Lung (tissue), 12 donors: ENCODE data around the gene MYO5A. TPM values are rescaled to one million over a fixed set of nuclear protein-coding genes. Genes with fewer than 3 reads are reported as not detected.

Experiments
- ATAC-seq: fragments of 200-7000 bp; cut with Tn5 transposase; one replicate; pipeline ENCODE4 v1.9.1; 2020; ENCODE audit warnings: moderate number of reproducible peaks; ENCODE audit not compliant: insufficient read depth, low FRiP score
- DNase-seq, 3 donors: peaks; one replicate each; pipeline ENCODE4 v3.0.0-alpha.2; 2013 to 2017
- H3K27ac ChIP-seq, 2 donors: one replicate each; pipeline ENCODE4 v1.5.1; 2013; ENCODE audit warnings: mild to moderate bottlenecking in 2 of 2, moderate library complexity in 2 of 2, control low read depth in 1 of 2, inconsistent platforms in 1 of 2, low read depth in 1 of 2, low read length in 1 of 2
- H3K27me3 ChIP-seq, 3 donors: one replicate each; pipeline ENCODE4 v1.5.1; 2013; ENCODE audit warnings: low read length in 2 of 3; ENCODE audit not compliant: control insufficient read depth in 3 of 3, insufficient read depth in 3 of 3
- H3K36me3 ChIP-seq, 4 donors: one replicate each; pipeline ENCODE4 v1.5.1; 2013; ENCODE audit warnings: low read length in 4 of 4, mild to moderate bottlenecking in 1 of 4, moderate library complexity in 1 of 4; ENCODE audit not compliant: control insufficient read depth in 4 of 4, insufficient read depth in 4 of 4
- H3K4me1 ChIP-seq, 5 donors: one replicate each; pipeline ENCODE4 v1.5.1; 2013; ENCODE audit warnings: low read length in 5 of 5, mild to moderate bottlenecking in 2 of 5, moderate library complexity in 1 of 5; ENCODE audit not compliant: control insufficient read depth in 5 of 5, insufficient read depth in 5 of 5
- H3K4me3 ChIP-seq: one replicate; pipeline ENCODE4 v1.5.1; 2013; ENCODE audit warnings: mild to moderate bottlenecking, control low read depth, moderate library complexity
- H3K9ac ChIP-seq, 2 donors: one replicate each; pipeline ENCODE4 v1.5.1; 2013; ENCODE audit warnings: low read length in 2 of 2, control low read depth in 1 of 2; ENCODE audit not compliant: insufficient read depth in 1 of 2
- H3K9me3 ChIP-seq, 4 donors: one replicate each; pipeline ENCODE4 v1.5.1; 2013; ENCODE audit warnings: low read length in 3 of 4, mild to moderate bottlenecking in 1 of 4, moderate library complexity in 1 of 4; ENCODE audit not compliant: control insufficient read depth in 4 of 4, insufficient read depth in 3 of 4
- WGBS, 2 donors: extraction: QIAGEN DNeasy Blood & Tissue Kit; methylation state at CpG; one replicate each; pipeline ENCODE4 v1.1.7; 2013; 5-methylcytosine and 5-hydroxymethylcytosine counted together
- polyA plus RNA-seq, 2 donors: library from polyadenylated mRNA; stranded (reverse); fragments of 200-250 nt; gene quantifications; one replicate each; pipeline ENCODE4 v1.2.1, GENCODE V29; 2013
- total RNA-seq, 2 donors: library from RNA; depleted of rRNA in 1 of 2; stranded (reverse); fragments of >200 nt in 1 of 2; gene quantifications; one replicate each; pipeline ENCODE4 v1.2.1, GENCODE V29; 2014 to 2021
- TF ChIP-seq, protein P1 (sequence below): IDR thresholded peaks from 2 replicates; pipeline ENCODE4 v1.5.1; 2012; ENCODE audit warnings: mild to moderate bottlenecking; ENCODE audit errors: control extremely low read depth, extremely low read depth
- donor health status: control.
- donor health status: control.
- donor health status: Bipolar disorder and iron deficiency.
- donor health status: healthy.
- donor health status: DM: yes; HTN: yes; CAD: no.

The MYO5A gene
- total and polyA plus RNA-seq, 4 donors: 4.5 to 30.5 (median 13.3) TPM

DNA sequence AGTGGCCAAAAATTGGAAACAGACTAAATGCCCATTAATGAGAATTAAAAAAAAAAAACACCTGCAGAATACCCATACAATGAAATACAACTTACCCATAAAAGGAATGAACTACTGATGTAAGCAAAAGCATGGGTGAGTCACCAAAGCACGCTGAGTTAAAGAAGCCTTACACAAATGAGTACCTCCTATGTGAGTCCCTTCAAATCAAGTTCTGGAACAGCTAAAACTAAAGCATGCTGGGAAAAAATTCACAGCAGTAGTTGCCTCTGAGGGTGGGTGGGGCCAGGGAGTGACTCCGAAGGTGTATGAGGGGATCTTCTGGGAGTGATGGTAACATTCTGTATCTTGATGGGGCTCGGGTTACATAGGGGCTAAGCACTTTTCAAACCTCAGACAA, 244.5 kb downstream of the MYO5A start:
- ATAC-seq (no peak), DNase-seq (no peak)
- no peaks in the 10 kb centered on the region for H3K27me3 ChIP-seq
- no peak overlapping the region for H3K4me3 ChIP-seq
- peaks cover 0 to 2% (median 0%) of the 10 kb centered on the region in 4 donors for H3K9me3 ChIP-seq
- no peak overlapping the region for H3K9ac ChIP-seq
- 75 to 91% methylated on average over 3 of the region's 3 CpGs for WGBS, 2 donors
- H3K27ac ChIP-seq: no peak overlapping the region
- no peaks in the 10 kb centered on the region for H3K36me3 ChIP-seq
- H3K4me1 ChIP-seq: peaks cover 0 to 8% (median 0%) of the 10 kb centered on the region in 5 donors
- TF ChIP-seq, protein P1, sequence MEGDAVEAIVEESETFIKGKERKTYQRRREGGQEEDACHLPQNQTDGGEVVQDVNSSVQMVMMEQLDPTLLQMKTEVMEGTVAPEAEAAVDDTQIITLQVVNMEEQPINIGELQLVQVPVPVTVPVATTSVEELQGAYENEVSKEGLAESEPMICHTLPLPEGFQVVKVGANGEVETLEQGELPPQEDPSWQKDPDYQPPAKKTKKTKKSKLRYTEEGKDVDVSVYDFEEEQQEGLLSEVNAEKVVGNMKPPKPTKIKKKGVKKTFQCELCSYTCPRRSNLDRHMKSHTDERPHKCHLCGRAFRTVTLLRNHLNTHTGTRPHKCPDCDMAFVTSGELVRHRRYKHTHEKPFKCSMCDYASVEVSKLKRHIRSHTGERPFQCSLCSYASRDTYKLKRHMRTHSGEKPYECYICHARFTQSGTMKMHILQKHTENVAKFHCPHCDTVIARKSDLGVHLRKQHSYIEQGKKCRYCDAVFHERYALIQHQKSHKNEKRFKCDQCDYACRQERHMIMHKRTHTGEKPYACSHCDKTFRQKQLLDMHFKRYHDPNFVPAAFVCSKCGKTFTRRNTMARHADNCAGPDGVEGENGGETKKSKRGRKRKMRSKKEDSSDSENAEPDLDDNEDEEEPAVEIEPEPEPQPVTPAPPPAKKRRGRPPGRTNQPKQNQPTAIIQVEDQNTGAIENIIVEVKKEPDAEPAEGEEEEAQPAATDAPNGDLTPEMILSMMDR: no peak

DNA sequence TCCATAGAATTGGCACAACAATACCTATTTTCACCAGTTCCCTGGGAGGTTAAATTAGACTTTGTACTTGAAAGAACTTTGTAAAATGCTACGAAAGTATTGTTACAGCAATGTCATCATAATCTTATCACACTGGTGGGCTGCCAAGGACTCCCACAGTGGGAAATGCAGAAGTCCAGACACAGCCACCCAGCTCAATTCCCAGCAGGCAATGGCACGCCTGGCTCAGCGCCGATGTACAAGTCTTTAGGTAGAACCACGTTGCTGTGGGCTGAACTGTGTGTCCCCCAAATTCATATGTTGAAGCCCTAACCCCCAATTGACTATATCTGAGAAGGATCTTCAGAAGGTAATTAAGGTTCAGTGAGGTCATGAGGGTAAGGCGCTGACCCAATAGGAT, 245.4 kb downstream of the MYO5A start:
- WGBS, 2 donors: 90 to 94% methylated on average over 6 of the region's 6 CpGs
- TF ChIP-seq, protein P1: no peak
- ATAC-seq: no peak

DNA sequence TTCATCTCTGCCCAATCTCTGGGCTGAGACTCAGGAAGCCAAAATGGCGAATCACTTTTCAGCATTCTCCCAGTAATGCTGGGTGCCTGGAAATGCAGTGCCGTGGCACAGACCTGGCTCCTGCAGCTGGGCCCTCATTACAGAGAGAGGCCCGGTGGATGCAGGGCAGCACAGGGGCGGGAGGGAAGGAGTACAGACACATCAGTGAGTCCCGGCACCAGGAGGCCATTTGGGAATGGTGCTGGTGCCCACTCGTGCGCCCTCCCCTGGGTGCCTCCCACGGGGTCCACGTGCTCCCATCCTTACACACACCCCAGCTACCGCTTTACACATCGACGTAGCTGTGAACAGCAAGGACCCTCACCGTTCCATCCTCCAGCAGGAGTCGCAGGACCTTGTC, 246.3 kb downstream of the MYO5A start:
- 94 to 96% methylated on average over 14 of the region's 14 CpGs for WGBS, 2 donors
- Histone ChIP-seq H3K4me3 (no peak overlapping the region), H3K27ac (no peak overlapping the region), H3K27me3 (no peaks in the 10 kb centered on the region), H3K36me3 (peaks cover 0 to 2% (median 0%) of the 10 kb centered on the region in 4 donors), H3K4me1 (peaks cover 0 to 2% (median 0%) of the 10 kb centered on the region in 5 donors), H3K9ac (no peak overlapping the region), H3K9me3 (peaks cover 0 to 2% (median 0%) of the 10 kb centered on the region in 4 donors)
- ATAC-seq (no peak), DNase-seq (no peak)
- TF ChIP-seq, protein P1: no peak

More for the DNA sequence above, 245.4 kb downstream of the MYO5A start:
- H3K4me1 ChIP-seq: peaks cover 0 to 8% (median 0%) of the 10 kb centered on the region in 5 donors
- no peaks in the 10 kb centered on the region for H3K27me3 ChIP-seq
- DNase-seq: no peak
- peaks cover 0 to 2% (median 0%) of the 10 kb centered on the region in 4 donors for H3K36me3 ChIP-seq
- no peak overlapping the region for H3K9ac ChIP-seq
- no peak overlapping the region for H3K27ac ChIP-seq
- peaks cover 0 to 2% (median 0%) of the 10 kb centered on the region in 4 donors for H3K9me3 ChIP-seq
- no peak overlapping the region for H3K4me3 ChIP-seq
